ENCODE data around the gene AFAP1L2. TPM values are rescaled to one million over a fixed set of nuclear protein-coding genes. Genes with fewer than 3 reads are reported as not detected.

The AFAP1L2 gene
- total RNA-seq, 2 experiments from 2014 or later, result 0.36 to 0.50 TPM

DNA sequence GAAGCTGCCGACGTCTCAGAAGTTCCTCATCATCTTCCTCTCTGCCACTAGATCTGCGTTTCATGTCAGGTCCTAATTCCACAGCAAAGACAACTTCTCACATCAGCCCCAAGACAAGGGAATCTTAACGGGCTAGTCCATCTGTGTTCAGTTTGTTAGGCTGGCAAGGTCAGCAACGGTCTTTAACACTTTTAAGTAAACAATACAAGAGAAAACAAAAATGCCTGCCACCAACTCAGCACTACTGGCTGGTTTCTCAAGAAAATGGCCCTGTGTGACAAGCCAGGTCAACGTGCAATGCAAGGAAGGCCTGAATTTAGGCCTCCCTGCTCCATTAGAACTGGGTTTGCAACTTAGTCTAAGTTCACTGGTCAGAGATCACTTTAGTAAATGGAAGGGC lies 41.0 kb upstream of the AFAP1L2 start:
- CTCF ChIA-PET, result no interaction called here
- intact Hi-C loops (cut with DNase I, micrococcal nuclease), result no loop called here
- Histone ChIP-seq H3K27me3 (ENCODE audit: control insufficient read depth in 1 of 2, insufficient read depth in 2 of 2, low read length in 2 of 2) (no peaks in the 10 kb centered on the region), H3K27ac (ENCODE audit: low read depth in 1 of 2, low read length in 2 of 2) (no peak overlapping the region), H3K36me3 (ENCODE audit: insufficient read depth, low read length) (peaks cover 79% of the 10 kb centered on the region), H3K4me1 (ENCODE audit: insufficient read depth, low read length) (no peaks in the 10 kb centered on the region), H3K9me3 (ENCODE audit: control insufficient read depth in 1 of 2, insufficient read depth in 1 of 2, low read length in 2 of 2) (no peaks in the 10 kb centered on the region), H3K4me3 (ENCODE audit: low read length) (no peak overlapping the region)
- POLR2A ChIA-PET, result no interaction called here
- no peaks in the 10 kb centered on the region for H3K9me3 Mint-ChIP-seq
- H3K27me3 Mint-ChIP-seq, result no peaks in the 10 kb centered on the region
- ATAC-seq (ENCODE audit: poor library complexity) (no peak), DNase-seq (no peak)
- H3K4me1 Mint-ChIP-seq (ENCODE audit: low read depth), result no peaks in the 10 kb centered on the region
- H3K36me3 Mint-ChIP-seq (ENCODE audit: low read depth), result peaks cover 98% of the 10 kb centered on the region
- H3K4me3 Mint-ChIP-seq, result no peak overlapping the region
- TF ChIP-seq, protein P1, sequence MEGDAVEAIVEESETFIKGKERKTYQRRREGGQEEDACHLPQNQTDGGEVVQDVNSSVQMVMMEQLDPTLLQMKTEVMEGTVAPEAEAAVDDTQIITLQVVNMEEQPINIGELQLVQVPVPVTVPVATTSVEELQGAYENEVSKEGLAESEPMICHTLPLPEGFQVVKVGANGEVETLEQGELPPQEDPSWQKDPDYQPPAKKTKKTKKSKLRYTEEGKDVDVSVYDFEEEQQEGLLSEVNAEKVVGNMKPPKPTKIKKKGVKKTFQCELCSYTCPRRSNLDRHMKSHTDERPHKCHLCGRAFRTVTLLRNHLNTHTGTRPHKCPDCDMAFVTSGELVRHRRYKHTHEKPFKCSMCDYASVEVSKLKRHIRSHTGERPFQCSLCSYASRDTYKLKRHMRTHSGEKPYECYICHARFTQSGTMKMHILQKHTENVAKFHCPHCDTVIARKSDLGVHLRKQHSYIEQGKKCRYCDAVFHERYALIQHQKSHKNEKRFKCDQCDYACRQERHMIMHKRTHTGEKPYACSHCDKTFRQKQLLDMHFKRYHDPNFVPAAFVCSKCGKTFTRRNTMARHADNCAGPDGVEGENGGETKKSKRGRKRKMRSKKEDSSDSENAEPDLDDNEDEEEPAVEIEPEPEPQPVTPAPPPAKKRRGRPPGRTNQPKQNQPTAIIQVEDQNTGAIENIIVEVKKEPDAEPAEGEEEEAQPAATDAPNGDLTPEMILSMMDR (IDR thresholded peaks at IDR 0.05), result no peak
- H3K27ac Mint-ChIP-seq, result peak overlapping the region; percentile 69

GRCh38 chr10:114444819-114445218 lies 40.5 kb upstream of the AFAP1L2 start:
- TF ChIP-seq, protein P1 (IDR thresholded peaks at IDR 0.05), result no peak
- Histone ChIP-seq H3K27me3 (ENCODE audit: control insufficient read depth in 1 of 2, insufficient read depth in 2 of 2, low read length in 2 of 2) (no peaks in the 10 kb centered on the region), H3K9me3 (ENCODE audit: control insufficient read depth in 1 of 2, insufficient read depth in 1 of 2, low read length in 2 of 2) (no peaks in the 10 kb centered on the region), H3K36me3 (ENCODE audit: insufficient read depth, low read length) (peaks cover 81% of the 10 kb centered on the region), H3K4me3 (ENCODE audit: low read length) (no peak overlapping the region), H3K27ac (ENCODE audit: low read depth in 1 of 2, low read length in 2 of 2) (no peak overlapping the region), H3K4me1 (ENCODE audit: insufficient read depth, low read length) (no peaks in the 10 kb centered on the region)
- Mint-ChIP-seq H3K9me3 (no peaks in the 10 kb centered on the region), H3K27me3 (no peaks in the 10 kb centered on the region), H3K4me1 (ENCODE audit: low read depth) (no peaks in the 10 kb centered on the region), H3K36me3 (ENCODE audit: low read depth) (peaks cover 98% of the 10 kb centered on the region), H3K27ac (peak overlapping the region; percentile 69), H3K4me3 (no peak overlapping the region)
- DNase-seq (no peak), ATAC-seq (ENCODE audit: poor library complexity) (no peak)
- intact Hi-C loops (cut with DNase I, micrococcal nuclease), result no loop called here
- CTCF ChIA-PET, result no interaction called here
- POLR2A ChIA-PET, result no interaction called here

DNA sequence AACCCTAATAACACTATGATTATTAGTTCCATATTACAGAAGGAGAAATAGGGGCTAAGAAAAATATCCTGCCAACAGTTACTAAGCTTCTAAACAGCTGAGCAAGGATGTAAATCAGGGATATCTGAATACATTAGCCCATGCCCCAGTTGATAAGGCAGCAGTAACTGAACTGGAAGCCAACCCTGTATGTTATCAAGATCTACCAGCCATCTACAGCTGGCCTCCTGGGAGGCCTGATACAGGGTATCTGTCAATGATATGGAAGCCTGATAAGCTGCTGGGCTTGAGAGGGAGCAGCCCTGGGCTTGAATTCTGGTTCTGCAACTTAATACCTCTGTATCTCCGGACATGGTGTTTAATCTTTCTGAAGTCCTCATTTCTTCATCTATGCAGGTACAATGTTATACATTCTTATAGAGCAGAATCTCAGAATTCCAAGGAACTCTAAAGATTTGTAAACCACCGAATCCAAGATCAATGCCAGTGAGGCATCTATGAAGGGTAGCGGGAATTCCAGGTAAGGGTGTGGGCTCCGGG lies 37.9 kb upstream of the AFAP1L2 start:
- Mint-ChIP-seq H3K27ac (peak overlapping the region; percentile 30), H3K4me3 (no peak overlapping the region), H3K4me1 (ENCODE audit: low read depth) (no peaks in the 10 kb centered on the region), H3K9me3 (no peaks in the 10 kb centered on the region), H3K27me3 (no peaks in the 10 kb centered on the region), H3K36me3 (ENCODE audit: low read depth) (peaks cover 99% of the 10 kb centered on the region)
- Histone ChIP-seq H3K4me3 (ENCODE audit: low read length) (no peak overlapping the region), H3K27me3 (ENCODE audit: control insufficient read depth in 1 of 2, insufficient read depth in 2 of 2, low read length in 2 of 2) (no peaks in the 10 kb centered on the region), H3K36me3 (ENCODE audit: insufficient read depth, low read length) (peaks cover 86% of the 10 kb centered on the region), H3K9me3 (ENCODE audit: control insufficient read depth in 1 of 2, insufficient read depth in 1 of 2, low read length in 2 of 2) (no peaks in the 10 kb centered on the region), H3K27ac (ENCODE audit: low read depth in 1 of 2, low read length in 2 of 2) (no peak overlapping the region), H3K4me1 (ENCODE audit: insufficient read depth, low read length) (no peaks in the 10 kb centered on the region)
- ChIA-PET CTCF (no interaction called here), POLR2A (no interaction called here)
- ATAC-seq (ENCODE audit: poor library complexity) (no peak), DNase-seq (no peak)
- TF ChIP-seq, protein P1 (IDR thresholded peaks at IDR 0.05), result no peak
- intact Hi-C loops (cut with DNase I, micrococcal nuclease), result no loop called here
